ENCODE measurements around the gene TACC2.

GRCh38 chr10:122184254-122184653 is 195.3 kb downstream of the TACC2 start:
- TF ChIP-seq CTCF (IDR thresholded peaks at IDR 0.05) (no peak), EZH2 (IDR thresholded peaks at IDR 0.05) (no peak)
